G401 (cell line): ENCODE data around the gene LRRC42. TPM values are rescaled to one million over a fixed set of nuclear protein-coding genes. Genes with fewer than 3 reads are reported as not detected.
A peak's percentile ranks its signal among the peaks of the same experiment; 100 is the strongest.
"Not testable (repeated sequence)": the region's sequence is repeated elsewhere in the genome, so short reads cannot be mapped to it uniquely, and the experiment has no call there.

Source experiments
- DNase-seq: peaks from one replicate; pipeline ENCODE4 v3.0.0-alpha.2; 2015; ENCODE audit warnings: low spot score
- in situ Hi-C: cut with HindIII; loops from 2 replicates; pipeline ENCODE4 v1.10.0; 2016; ENCODE audit warnings: low sequenced_read_pairs, mixed read lengths
- total RNA-seq: library from RNA; depleted of rRNA; stranded (reverse); fragments of >200 nt; shearing (Covaris generic); gene quantifications from 2 replicates; pipeline ENCODE4 v1.2.3, GENCODE V29; 2014

The LRRC42 gene
- total RNA-seq, 1 experiment from 2014 or later: 94.7 TPM

- DNase-seq: no peak
Measured at GRCh38 chr1:53963460-53963859, 17.3 kb downstream of the LRRC42 start.

GRCh38 chr1:53964109-53964508 is 18.0 kb downstream of the LRRC42 start:
- no peak for DNase-seq
- in situ Hi-C loops: no loop called here

More at GRCh38 chr1:53963460-53963859, 17.3 kb downstream of the LRRC42 start:
- in situ Hi-C loops: no loop called here

- in situ Hi-C loops: no loop called here
- no peak for DNase-seq
Measured at GRCh38 chr1:53966794-53967193, 20.6 kb downstream of the LRRC42 start.

- in situ Hi-C loops: no loop called here
- no peak for DNase-seq
Measured at GRCh38 chr1:53967409-53968124, 21.4 kb downstream of the LRRC42 start.

- in situ Hi-C loops: no loop called here
- no peak for DNase-seq
Measured at GRCh38 chr1:53968125-53968513, 22.0 kb downstream of the LRRC42 start.

- in situ Hi-C loops, DNase-seq: not testable (repeated sequence)
Measured at GRCh38 chr1:53969323-53969722, 23.2 kb downstream of the LRRC42 start.

- in situ Hi-C loops: loop anchor here (5.0 kb wide), 1 partner anchor 71 kb away; no protein-coding TSS in a partner anchor
- no peak for DNase-seq
Measured at GRCh38 chr1:53971718-53972117, 25.6 kb downstream of the LRRC42 start.

GRCh38 chr1:53975861-53976260 is 29.7 kb downstream of the LRRC42 start:
- DNase-seq: no peak
- in situ Hi-C loops: no loop called here

GRCh38 chr1:53979712-53980450 is 33.7 kb downstream of the LRRC42 start:
- in situ Hi-C loops: no loop called here
- no peak for DNase-seq

- DNase-seq: no peak
- in situ Hi-C loops: no loop called here
Measured at GRCh38 chr1:53981220-53981619, 35.1 kb downstream of the LRRC42 start.

GRCh38 chr1:53982034-53982762 is 36.0 kb downstream of the LRRC42 start:
- no peak for DNase-seq
- in situ Hi-C loops: no loop called here

GRCh38 chr1:53982763-53983104 is 36.6 kb downstream of the LRRC42 start:
- DNase-seq: no peak
- in situ Hi-C loops: no loop called here

GRCh38 chr1:53984726-53985125 is 38.6 kb downstream of the LRRC42 start:
- in situ Hi-C loops: no loop called here
- no peak for DNase-seq

GRCh38 chr1:53986458-53986857 is 40.3 kb downstream of the LRRC42 start:
- in situ Hi-C loops: no loop called here
- DNase-seq: no peak

- in situ Hi-C loops: no loop called here
- DNase-seq: no peak
Measured at GRCh38 chr1:53987880-53988279, 41.7 kb downstream of the LRRC42 start.

- DNase-seq: peak; percentile 3
- in situ Hi-C loops: no loop called here
Measured at GRCh38 chr1:53992085-53992874, 46.1 kb downstream of the LRRC42 start.

- DNase-seq, in situ Hi-C loops: not testable (repeated sequence)
Measured at GRCh38 chr1:53994516-53994915, 48.4 kb downstream of the LRRC42 start.

GRCh38 chr1:53995683-53996082 is 49.5 kb downstream of the LRRC42 start:
- in situ Hi-C loops: no loop called here
- DNase-seq: no peak

GRCh38 chr1:53998223-53998622 is 52.1 kb downstream of the LRRC42 start:
- no peak for DNase-seq
- in situ Hi-C loops: no loop called here
